Keratinocyte (primary cell): ENCODE data around the gene MYNN. TPM values are rescaled to one million over a fixed set of nuclear protein-coding genes. Genes with fewer than 3 reads are reported as not detected.

Source experiments
- DNase-seq: peaks from one replicate; pipeline ENCODE4 v3.0.0-alpha.2; 2011; ENCODE audit warnings: low read depth, missing footprints, low spot score
- FAIRE-seq: peaks from 2 replicates; lab custom pipeline; 2011; peaks lifted over from hg19 to GRCh38; lab: Jason Lieb, UNC
- H2AFZ ChIP-seq: 2 replicates; pipeline ENCODE4 v1.6.0; 2012; ENCODE audit warnings: low read length, control low read depth, inconsistent platforms; ENCODE audit not compliant: control insufficient read depth
- H3K27ac ChIP-seq: 2 replicates; pipeline ENCODE4 v1.5.1; 2011; ENCODE audit warnings: low read length; ENCODE audit not compliant: control insufficient read depth, insufficient read depth
- H3K27me3 ChIP-seq: 3 replicates; pipeline ENCODE4 v1.6.0; 2011; ENCODE audit warnings: low read length; ENCODE audit not compliant: control insufficient read depth, insufficient read depth; ENCODE audit errors: extremely low read depth
- H3K36me3 ChIP-seq, 2 experiments: 2 replicates in 1 of 2; 3 replicates in 1 of 2; pipeline ENCODE4 v1.5.1; 2011; ENCODE audit warnings: low read length in 2 of 2, mild to moderate bottlenecking in 1 of 2; ENCODE audit not compliant: control insufficient read depth in 2 of 2, insufficient read depth in 2 of 2; ENCODE audit errors: extremely low read depth in 1 of 2
- H3K4me1 ChIP-seq: 3 replicates; pipeline ENCODE4 v1.5.1; 2011; ENCODE audit warnings: low read length; ENCODE audit not compliant: control insufficient read depth, insufficient read depth; ENCODE audit errors: extremely low read depth
- H3K4me2 ChIP-seq: 3 replicates; pipeline ENCODE4 v1.6.0; 2011; ENCODE audit warnings: low read depth, low read length; ENCODE audit not compliant: control insufficient read depth, insufficient read depth; ENCODE audit errors: extremely low read depth
- H3K4me3 ChIP-seq, 3 experiments: fragments of 200-600 bp in 1 of 3; sonication (generic) in 1 of 3; 2 replicates in 2 of 3; 3 replicates in 1 of 3; pipeline ENCODE4 v1.5.1; 2011 to 2016; ENCODE audit warnings: low read length in 3 of 3, mild to moderate bottlenecking in 3 of 3, control low read depth in 2 of 3, inconsistent platforms in 1 of 3, low read depth in 1 of 3, mixed read lengths in 1 of 3, mixed run types in 1 of 3, moderate library complexity in 1 of 3; ENCODE audit not compliant: control insufficient read depth in 2 of 3, insufficient read depth in 2 of 3; ENCODE audit errors: extremely low read depth in 1 of 3
- H3K79me2 ChIP-seq: 2 replicates; pipeline ENCODE4 v1.6.0; 2012; ENCODE audit warnings: low read length; ENCODE audit not compliant: control insufficient read depth, insufficient read depth
- H3K9ac ChIP-seq: 3 replicates; pipeline ENCODE4 v1.6.0; 2011; ENCODE audit warnings: low read length; ENCODE audit not compliant: control insufficient read depth, insufficient read depth; ENCODE audit errors: extremely low read depth
- H3K9me1 ChIP-seq: 3 replicates; pipeline ENCODE4 v1.6.0; 2011; ENCODE audit warnings: low read length; ENCODE audit not compliant: control insufficient read depth, insufficient read depth; ENCODE audit errors: extremely low read depth
- H3K9me3 ChIP-seq: 2 replicates; pipeline ENCODE4 v1.5.1; 2012; ENCODE audit warnings: low read depth, low read length; ENCODE audit not compliant: control insufficient read depth
- H4K20me1 ChIP-seq: 3 replicates; pipeline ENCODE4 v1.6.0; 2011; ENCODE audit warnings: low read length; ENCODE audit not compliant: control insufficient read depth, insufficient read depth; ENCODE audit errors: extremely low read depth
- CTCF ChIP-seq, 3 experiments: IDR thresholded peaks in 1 of 3; conservative IDR thresholded peaks in 1 of 3; optimal IDR thresholded peaks in 1 of 3; 2 replicates in 2 of 3; 3 replicates in 1 of 3; pipeline versions ENCODE3 to v1.5.1; 2011; ENCODE audit warnings: low read length in 3 of 3, mild to moderate bottlenecking in 3 of 3, moderate library complexity in 2 of 3, control low read depth in 1 of 3, inconsistent platforms in 1 of 3; ENCODE audit not compliant: insufficient read depth in 2 of 3; ENCODE audit errors: extremely low read depth in 1 of 3
- EZH2 ChIP-seq: IDR thresholded peaks from one replicate; pipeline ENCODE4 v1.6.1; 2012; ENCODE audit warnings: inconsistent platforms, mild to moderate bottlenecking, low read length, moderate library complexity
- dilution Hi-C: fragments of 300-500 bp; cut with MboI; formaldehyde crosslinking; loops from one replicate; pipeline ENCODE4 v1.7.0; 2020; ENCODE audit warnings: low sequenced_read_pairs; ENCODE audit not compliant: extremely low pct_ligation_motif_present
- polyA plus RNA-seq, 5 experiments: library from polyadenylated mRNA; depleted of rRNA in 3 of 5; stranded (reverse) in 3 of 5; stranded (forward) in 1 of 5; unstranded in 1 of 5; fragments of >200 nt; gene quantifications; 1 replicate in 1 of 5; 2 replicates in 3 of 5; 3 replicates in 1 of 5; pipeline versions ENCODE4 v1.2.1 to v1.2.3, GENCODE V29; 2011 to 2012; ENCODE audit warnings: missing spikeins in 2 of 5, low read depth in 1 of 5, low replicate concordance in 1 of 5

The MYNN gene
- polyA plus RNA-seq, 1 donor (not counting 4 experiments of a cell fraction or from before 2014, with no cell fraction given): 16.9 TPM

GRCh38 chr3:169750665-169751064 is 22.5 kb upstream of the MYNN start:
- H3K4me2 ChIP-seq: no peak overlapping the region
- no peak for TF ChIP-seq CTCF (optimal IDR thresholded peaks at IDR 0.05 in 1 of 3, IDR thresholded peaks at IDR 0.05 in 1 of 3, conservative IDR thresholded peaks at IDR 0.05 in 1 of 3; ENCODE audit: extremely low read depth in 1 of 3, insufficient read depth in 2 of 3, low read length in 3 of 3)
- no peak for TF ChIP-seq EZH2

DNA sequence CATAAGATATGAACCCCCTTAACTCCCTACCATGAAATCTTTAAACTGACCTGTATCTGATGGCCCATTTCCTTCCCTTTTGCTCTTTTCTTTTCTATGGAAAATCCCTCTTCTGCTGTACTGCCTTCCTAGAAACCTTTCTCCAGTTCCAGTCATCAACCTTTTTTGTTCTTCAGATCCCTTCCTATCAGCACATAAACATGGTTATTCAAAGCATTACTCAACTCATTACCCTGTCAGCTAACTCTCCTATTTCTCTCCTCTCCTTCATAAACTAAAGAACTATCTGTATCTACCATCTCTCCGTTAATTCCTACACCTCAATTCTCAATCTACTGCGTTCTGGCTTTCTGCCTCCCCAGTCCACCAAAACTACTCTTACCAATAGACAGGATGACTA is 21.3 kb upstream of the MYNN start:
- Histone ChIP-seq H3K36me3 (no peaks in the 10 kb centered on the region), H3K27ac (no peak overlapping the region), H4K20me1 (no peaks in the 10 kb centered on the region), H3K79me2 (no peaks in the 10 kb centered on the region), H3K4me2 (no peak overlapping the region), H3K9ac (no peak overlapping the region), H3K4me1 (peaks cover 32% of the 10 kb centered on the region), H2AFZ (no peak overlapping the region), H3K9me3 (no peaks in the 10 kb centered on the region), H3K9me1 (peaks cover 2% of the 10 kb centered on the region), H3K4me3 (no peak overlapping the region), H3K27me3 (no peaks in the 10 kb centered on the region)
- TF ChIP-seq CTCF (optimal IDR thresholded peaks at IDR 0.05 in 1 of 3, IDR thresholded peaks at IDR 0.05 in 1 of 3, conservative IDR thresholded peaks at IDR 0.05 in 1 of 3; ENCODE audit: extremely low read depth in 1 of 3, insufficient read depth in 2 of 3, low read length in 3 of 3) (no peak), EZH2 (no peak)
- dilution Hi-C loops: no loop called here
- no peak for FAIRE-seq
- DNase-seq: no peak

More at GRCh38 chr3:169750665-169751064, 22.5 kb upstream of the MYNN start:
- Histone ChIP-seq H3K36me3 (no peaks in the 10 kb centered on the region), H3K9me1 (peaks cover 2% of the 10 kb centered on the region), H3K4me3 (no peak overlapping the region), H3K9me3 (no peaks in the 10 kb centered on the region), H3K4me1 (peaks cover 27% of the 10 kb centered on the region), H3K27ac (no peak overlapping the region), H3K9ac (no peak overlapping the region), H3K79me2 (no peaks in the 10 kb centered on the region), H4K20me1 (no peaks in the 10 kb centered on the region), H3K27me3 (no peaks in the 10 kb centered on the region), H2AFZ (no peak overlapping the region)
- no peak for FAIRE-seq
- DNase-seq: no peak
- dilution Hi-C loops: no loop called here
